ENCODE measurements around the gene PRPF8. TPM values are rescaled to one million over a fixed set of nuclear protein-coding genes. Genes with fewer than 3 reads are reported as not detected.
A peak's percentile ranks its signal among the peaks of the same experiment; 100 is the strongest.

Gene PRPF8
- total and polyA plus RNA-seq, 2 of the 13 experiments (the other 11 are each of a cell fraction or from before 2014, with no cell fraction given): 112 to 179 TPM

- TF ChIP-seq THAP7 (CRISPR knock-in tag; IDR thresholded peaks at IDR 0.05) (0 out of 2 replicates have a peak, but pooled peaks have one; percentile 65), SOX6 (IDR thresholded peaks at IDR 0.05) (no peak), SOX6 (CRISPR knock-in tag; IDR thresholded peaks at IDR 0.05) (peak; percentile 31; the same call in 1 of the 2 replicates), PHF21A (CRISPR knock-in tag; IDR thresholded peaks at IDR 0.05) (0 out of 2 replicates have a peak, but pooled peaks have one; percentile 38), ETV6 (CRISPR knock-in tag; conservative IDR thresholded peaks at IDR 0.05) (no peak), NR0B2 (CRISPR knock-in tag; IDR thresholded peaks at IDR 0.05) (0 out of 2 replicates have a peak, but pooled peaks have one; percentile 15), KMT2A (CRISPR knock-in tag; IDR thresholded peaks at IDR 0.05) (0 out of 2 replicates have a peak, but pooled peaks have one; percentile 54), PAF1 (CRISPR knock-in tag; IDR thresholded peaks at IDR 0.05) (no peak), MXD3 (CRISPR knock-in tag; IDR thresholded peaks at IDR 0.05) (no peak), FOXJ3 (CRISPR knock-in tag; IDR thresholded peaks at IDR 0.05; ENCODE audit: borderline replicate concordance) (no peak), TSC22D2 (CRISPR knock-in tag; IDR thresholded peaks at IDR 0.05; ENCODE audit: borderline replicate concordance) (no peak), ZNF564 (CRISPR knock-in tag; IDR thresholded peaks at IDR 0.05) (no peak), PHF20 (CRISPR knock-in tag; IDR thresholded peaks at IDR 0.05) (no peak), ZNF333 (CRISPR knock-in tag; IDR thresholded peaks at IDR 0.05; ENCODE audit: borderline replicate concordance) (0 out of 2 replicates have a peak, but pooled peaks have one; percentile 1), MAFK (conservative IDR thresholded peaks at IDR 0.05 in 1 of 2, IDR thresholded peaks at IDR 0.05 in 1 of 2; ENCODE audit: low read length in 2 of 2) (no peak), NR2F1 (CRISPR knock-in tag; IDR thresholded peaks at IDR 0.05) (no peak), THRA (CRISPR knock-in tag; IDR thresholded peaks at IDR 0.05; ENCODE audit: borderline replicate concordance) (0 out of 2 replicates have a peak, but pooled peaks have one; percentile 22), SRSF1 (optimal IDR thresholded peaks at IDR 0.05; ENCODE audit: low read depth, low read length) (no peak), ARNT2 (CRISPR knock-in tag; IDR thresholded peaks at IDR 0.05; ENCODE audit: low read depth) (no peak), IRX3 (CRISPR knock-in tag; IDR thresholded peaks at IDR 0.05; ENCODE audit: borderline replicate concordance, low read depth) (no peak), CTCF (CRISPR knock-in tag; IDR thresholded peaks at IDR 0.05) (no peak), MXD1 (CRISPR knock-in tag; IDR thresholded peaks at IDR 0.05) (no peak), GTF2F1 (IDR thresholded peaks at IDR 0.05; ENCODE audit: low read length) (no peak), JUNB (CRISPR knock-in tag; IDR thresholded peaks at IDR 0.05; ENCODE audit: borderline replicate concordance) (no peak)
These were observed 78.2 kb downstream of the PRPF8 start (continued) for GRCh38 chr17:1606352-1606985.
